GM12872 (cell line): ENCODE results near the gene PIK3AP1.

Experiments
- CTCF ChIP-seq: IDR thresholded peaks from 3 replicates; pipeline ENCODE4 v1.5.1; 2011; ENCODE audit warnings: low read depth, mild to moderate bottlenecking, low read length, moderate library complexity; ENCODE audit not compliant: insufficient read depth

Gene PIK3AP1

DNA sequence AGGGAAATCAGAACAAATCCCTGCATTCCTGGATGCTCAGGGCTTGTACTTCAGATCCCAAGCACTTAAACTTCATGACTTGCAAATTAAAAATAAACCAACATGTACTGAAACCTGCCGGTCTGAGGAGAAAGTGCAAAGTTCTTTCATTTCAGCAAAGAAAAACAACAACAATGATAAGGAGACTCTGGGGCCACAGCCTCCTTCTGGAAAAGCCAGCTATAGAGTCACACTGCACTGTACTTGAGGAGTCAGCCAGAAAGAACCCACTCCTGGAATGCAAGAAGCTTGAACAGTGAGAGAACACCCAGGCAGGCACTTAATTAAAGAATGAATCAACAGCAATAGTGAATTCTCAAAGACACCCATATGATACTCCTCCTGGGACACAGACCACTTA is 83.8 kb downstream of the PIK3AP1 start:
- TF ChIP-seq CTCF: no peak

GRCh38 chr10:96632974-96633710 is 87.2 kb downstream of the PIK3AP1 start:
- TF ChIP-seq CTCF: no peak

DNA sequence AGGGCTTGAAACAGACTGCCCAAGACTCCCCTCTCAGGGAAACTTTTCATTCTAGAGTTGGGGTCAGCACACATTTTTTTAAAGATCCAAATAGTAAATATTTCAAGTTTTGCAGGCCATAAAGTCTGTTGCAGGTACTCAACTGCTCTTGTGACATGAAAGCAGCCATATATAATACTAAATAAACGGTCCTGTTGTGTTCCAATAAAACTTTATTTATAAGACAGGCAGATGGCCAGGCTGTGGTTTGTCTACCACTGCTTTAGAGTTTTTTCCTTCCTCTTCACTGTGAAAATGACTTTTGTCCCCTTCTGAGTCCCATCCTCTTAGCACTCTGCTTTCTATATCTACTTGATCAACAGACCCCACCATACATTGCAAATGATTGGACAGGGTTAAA is 93.0 kb downstream of the PIK3AP1 start:
- no peak for TF ChIP-seq CTCF

DNA sequence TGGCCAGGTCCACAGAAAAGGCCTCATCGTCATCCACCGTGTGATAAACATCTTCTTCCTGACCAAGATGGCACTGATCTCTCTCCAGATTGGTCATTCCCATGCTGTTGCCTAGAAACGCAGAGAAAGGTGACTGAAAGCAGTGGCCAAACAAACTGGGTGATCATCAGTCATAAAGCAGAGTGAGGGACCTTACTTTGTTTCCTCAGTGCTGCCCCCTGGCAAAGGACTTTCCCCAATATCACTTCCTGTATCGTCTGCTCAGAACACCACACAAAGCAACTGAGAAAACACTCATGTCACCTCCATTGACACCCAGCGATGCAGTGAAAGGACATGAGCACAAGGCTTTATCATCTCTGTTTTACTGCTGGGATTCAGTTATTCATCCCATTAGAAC is 93.5 kb downstream of the PIK3AP1 start:
- TF ChIP-seq CTCF: peak; percentile 35; the same call in 2 of the 3 replicates

GRCh38 chr10:96625173-96625572 is 95.1 kb downstream of the PIK3AP1 start:
- no peak for TF ChIP-seq CTCF

DNA sequence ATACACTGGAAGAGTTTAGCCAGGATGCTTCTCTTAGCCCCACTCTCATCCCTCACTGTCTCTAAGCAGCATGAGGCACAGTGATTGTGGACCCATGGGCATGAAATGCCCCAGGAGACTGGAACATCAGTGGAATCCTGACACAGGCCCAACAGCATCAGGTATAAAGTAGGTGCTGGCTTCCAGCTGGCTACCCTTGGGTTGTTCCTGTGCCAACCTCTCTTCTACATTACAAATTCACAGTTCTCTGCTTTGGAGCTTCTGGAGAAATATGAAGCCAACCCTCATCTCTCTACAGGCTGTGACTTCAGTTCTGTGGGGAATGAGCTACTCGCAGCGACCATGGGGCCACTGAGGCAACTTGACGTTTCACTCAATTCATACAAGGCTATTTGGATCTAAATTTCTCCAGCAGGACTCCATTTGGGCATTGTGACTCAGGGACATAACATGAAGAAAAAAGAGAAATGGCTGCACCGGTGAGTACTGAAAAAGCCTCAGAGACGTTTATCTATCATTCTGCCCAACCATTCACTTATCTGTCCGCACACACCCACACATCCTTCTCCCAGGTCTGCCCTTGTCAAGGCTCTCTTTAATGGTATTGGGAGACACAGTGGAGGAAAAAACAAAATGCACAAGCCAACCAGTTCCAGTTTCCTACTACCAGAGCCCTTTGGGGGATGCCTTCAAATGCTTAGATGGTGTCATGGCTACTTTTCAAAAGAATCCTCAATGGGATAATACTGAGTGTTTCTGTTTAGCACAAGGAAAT is 98.1 kb downstream of the PIK3AP1 start:
- TF ChIP-seq CTCF: no peak

DNA sequence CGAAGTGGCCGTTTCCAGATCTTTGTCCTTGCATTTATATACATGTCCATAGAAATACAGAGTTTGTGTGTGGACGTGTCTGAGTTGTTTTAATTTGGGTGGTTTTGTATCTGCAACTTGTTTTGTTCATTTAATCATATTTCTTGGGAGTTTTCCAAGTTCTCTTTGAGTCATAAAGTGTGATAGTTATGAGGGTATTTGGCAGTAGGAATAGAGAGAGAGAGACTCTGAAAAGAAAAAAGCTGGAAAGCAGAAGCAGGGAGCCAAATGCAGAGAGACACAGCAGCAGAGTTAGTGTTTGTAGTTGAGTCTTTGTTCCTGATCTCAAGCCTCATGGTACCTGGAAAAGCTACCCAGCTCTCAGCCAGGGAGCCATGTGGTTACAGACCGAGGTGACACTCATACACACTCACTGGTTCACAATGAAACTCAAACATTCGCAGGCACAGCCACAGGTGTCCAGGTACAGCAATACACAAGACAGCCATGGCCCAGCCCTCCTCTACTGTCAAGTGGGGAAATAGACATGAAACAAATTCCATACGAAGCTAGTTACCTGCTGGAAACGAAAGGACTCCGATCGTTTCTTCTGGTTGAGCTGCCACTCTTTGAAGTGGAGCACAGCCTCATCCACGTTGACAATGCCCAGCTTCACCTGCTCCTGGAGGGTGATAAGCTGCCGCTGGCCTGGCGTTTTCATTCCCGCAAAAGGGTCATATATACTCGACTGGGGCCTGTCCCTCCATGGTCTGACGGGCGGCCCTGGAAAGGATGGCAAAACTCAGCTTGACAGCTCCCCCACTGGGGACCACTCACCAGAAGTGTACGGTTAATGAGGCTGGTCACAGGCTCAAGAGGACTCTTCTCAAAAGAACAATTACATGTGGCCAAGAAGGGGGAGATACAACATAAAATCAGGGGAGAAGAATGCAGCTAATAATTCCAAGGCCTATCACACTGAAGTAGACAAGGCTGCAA is 100.2 kb downstream of the PIK3AP1 start:
- TF ChIP-seq CTCF: no peak
